Activated CD4-positive, alpha-beta T cell treated with anti-CD3 and anti-CD28 coated beads, Interleukin-2, amount 50 U/mL, for 4 hours (primary cell): ENCODE results near the gene ROBO2.

Experiments used
- DNase-seq, 2 experiments: peaks; one replicate each; pipeline ENCODE4 v3.0.0-alpha.2; 2020

Gene ROBO2

DNA sequence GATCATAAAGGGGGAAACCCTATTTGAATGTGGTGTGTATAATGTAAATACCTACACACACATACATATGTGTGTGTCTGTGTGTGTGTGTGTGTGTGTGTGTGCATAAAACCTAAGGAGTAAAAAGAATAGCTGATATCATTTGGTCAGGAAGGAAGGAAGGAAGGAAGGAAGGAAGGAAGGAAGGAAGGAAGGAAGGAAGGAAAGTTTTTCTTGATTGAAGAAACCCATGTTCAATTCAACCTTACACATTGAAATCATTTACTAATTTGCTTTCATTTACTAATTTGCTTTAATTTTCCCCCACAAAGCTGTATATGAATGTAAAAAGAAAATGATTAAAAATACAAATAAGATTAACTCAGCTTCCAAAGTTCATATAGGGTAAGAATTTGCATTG is 386.6 kb downstream of the ROBO2 start:
- DNase-seq = no peak

DNA sequence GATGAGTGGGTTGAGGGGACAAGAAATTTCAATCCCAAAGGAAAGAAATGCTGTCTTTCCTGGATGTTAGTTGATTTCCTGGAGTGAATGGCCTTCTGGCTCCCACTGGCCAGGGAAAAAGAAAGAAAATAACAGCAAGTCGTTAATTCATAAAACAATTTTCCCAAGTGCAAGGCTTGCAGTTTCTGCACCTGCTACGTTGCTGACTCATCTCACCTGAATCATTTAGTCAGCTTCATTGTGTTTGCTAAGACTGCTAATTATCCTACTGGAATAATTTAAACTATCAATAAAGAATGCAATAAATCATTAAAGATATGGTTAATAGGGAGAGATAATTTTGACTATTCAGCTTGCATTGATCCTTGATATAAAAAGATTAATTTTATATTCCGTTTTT is 387.6 kb downstream of the ROBO2 start:
- DNase-seq = no peak

DNA sequence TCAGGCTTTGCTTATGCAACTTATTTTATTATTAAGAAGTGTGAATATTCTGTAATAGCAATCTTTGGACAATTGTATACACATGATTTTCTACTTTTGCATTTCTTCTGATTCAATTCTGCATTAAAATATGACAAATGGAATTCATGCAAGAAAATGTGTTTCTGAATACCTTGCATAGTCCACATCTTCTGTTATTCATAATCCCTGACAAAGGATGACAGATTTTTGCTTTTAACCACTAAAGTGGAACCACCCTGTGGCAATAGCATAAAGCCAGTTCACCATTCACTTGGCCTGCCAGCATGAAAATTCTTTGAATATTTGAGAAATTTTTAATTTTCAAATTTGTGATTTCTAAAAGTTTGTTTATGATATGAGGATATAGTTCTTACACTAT is 397.0 kb downstream of the ROBO2 start:
- no peak for DNase-seq

DNA sequence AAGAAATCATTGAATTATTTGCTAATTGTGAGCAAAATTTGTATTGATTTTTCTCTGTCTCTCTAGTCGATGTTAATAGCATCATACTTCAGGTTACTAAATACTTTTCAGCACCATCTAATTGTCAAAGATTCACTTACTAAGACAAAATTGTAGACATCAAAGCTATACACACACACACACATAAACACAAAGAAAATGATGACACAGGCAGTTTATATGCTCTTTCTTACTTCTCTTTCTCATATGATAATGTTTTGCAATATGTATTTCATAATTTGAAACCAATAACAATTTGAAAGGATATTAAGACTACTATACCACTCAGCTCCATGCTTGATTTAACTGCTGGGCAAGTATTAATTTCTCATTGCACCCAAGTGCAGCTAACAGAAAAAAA is 406.2 kb downstream of the ROBO2 start:
- no peak for DNase-seq

DNA sequence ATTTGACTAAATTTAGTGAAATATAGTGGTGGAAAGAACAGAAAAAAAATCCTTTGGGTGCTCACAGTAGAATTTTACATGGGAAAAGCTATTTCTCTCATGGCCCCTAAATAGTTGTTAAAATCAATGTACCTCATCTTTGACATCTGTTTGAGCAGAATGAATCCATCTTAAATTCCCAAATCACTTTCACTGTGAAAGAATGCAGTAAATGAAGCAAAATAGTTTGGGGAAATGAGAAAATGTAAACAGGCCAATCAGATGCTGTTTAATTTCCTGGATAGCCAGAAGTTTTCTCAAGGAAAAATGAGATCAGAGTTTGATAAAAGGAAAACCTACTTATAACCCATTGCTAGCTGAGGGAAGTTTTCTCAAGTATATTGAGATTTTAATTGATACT is 406.9 kb downstream of the ROBO2 start:
- no peak for DNase-seq

DNA sequence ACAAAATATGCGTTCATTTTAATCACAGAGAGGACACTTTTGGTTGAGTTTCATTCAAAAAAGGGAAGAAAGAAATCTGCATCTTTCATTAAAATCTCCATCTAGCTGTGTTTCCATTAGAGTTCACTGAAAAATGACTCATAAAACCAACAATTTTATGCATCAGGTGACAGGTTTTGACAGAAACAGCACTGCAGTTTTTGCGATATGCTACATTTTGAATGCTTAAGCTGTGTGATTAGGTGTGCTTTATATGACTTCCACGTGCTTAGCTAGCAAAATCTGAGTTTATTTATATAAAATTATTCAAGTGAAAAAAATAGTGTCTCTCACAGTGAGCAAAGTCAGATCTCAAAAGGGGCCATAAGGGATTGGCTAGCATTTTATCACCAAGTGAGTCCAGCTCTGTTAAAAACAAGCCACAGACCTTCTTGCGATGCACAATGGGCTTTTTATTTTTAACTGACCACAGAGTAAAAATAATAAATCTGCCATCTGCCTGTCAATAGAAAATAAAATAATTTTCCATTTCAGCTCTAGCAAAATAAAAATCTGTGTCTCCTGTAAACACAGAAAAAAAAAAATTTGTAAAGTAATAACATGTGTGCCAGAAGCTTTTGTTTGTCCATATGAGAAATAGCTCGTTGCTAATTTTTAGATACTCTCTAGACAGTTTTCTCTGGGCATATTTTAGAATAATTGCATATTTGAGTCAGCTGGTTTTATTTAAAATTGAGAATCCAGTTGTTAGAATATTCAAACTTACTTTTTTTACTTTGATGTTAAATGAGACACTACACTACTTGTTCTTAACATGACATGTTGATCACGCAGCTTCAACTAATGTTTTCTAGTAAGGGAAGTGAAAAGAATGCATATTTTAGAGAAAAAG is 409.8 kb downstream of the ROBO2 start:
- DNase-seq = no peak

DNA sequence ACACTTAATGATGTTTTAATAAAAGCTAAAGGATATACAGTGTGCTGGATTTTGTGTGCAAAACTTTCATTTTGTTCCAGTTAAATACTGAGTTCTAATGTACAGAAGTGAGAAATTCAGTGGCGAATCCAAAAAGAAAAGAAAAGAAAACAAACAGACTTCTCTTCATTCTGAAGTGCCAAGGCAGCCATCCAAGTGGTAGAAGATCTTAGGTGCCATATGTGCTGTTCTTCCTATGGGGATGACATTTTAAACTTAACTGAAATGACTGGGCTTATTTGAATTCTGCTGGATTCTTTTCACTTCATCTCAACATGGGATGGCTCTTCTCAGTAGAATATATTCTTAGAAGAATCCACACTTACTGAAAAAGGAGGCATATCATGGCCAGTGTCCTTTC is 416.5 kb downstream of the ROBO2 start:
- DNase-seq = no peak

DNA sequence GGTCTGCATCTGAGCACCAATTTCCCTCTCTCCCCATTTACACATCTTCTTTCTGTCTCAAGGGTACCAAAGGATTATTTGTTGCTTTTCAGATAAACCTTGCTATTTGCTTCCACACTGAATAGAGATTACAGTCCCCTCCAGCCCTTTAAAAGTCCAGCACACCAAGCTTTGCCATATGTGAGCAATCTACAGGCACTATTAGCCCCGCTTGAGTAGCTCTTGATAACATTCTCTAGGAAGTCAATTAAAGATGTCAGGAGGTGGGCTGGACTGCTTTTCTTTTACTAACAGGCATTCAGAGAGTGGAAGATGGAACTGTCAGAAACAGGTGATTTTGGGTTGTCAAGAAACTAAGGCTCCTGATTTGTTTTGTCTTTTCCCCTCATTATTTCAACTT is 417.0 kb downstream of the ROBO2 start:
- DNase-seq = no peak

DNA sequence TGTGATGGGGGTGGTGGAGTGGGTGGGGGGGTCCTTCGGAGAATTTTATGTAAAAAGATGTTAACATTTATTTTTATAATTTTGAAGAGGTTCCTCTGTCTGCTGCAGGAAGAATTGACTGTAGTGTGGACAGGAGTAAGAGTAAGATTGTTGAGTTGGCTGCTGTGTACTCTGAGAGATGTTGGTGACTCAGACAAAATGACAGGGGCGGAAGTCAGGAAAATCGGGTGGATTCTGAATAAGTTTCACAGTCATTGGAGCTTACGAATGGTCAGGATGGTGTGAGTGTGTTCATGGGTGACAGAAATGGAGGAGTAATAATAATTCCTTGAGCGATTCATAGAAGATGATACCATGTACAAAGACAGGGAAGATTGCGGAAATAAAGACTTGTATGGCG is 420.0 kb downstream of the ROBO2 start:
- no peak for DNase-seq

DNA sequence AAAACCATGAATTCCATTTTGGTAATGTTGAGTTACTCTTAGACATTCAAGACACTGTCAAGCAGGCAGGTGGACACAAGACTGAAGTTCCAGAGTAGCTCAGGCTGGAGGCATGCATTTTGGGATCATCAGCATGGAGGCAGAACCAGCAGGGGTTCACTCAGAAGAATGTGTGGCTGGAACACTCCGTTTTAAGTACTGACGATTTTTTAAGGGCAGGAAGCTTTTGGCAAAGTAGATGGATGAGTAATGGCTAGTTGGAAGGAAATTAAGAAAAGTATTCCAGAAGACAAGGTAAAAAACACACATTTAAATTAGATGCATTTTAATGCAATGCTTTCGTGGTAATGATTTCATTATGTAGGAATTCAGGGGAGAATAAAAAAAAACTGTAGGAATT is 420.4 kb downstream of the ROBO2 start:
- DNase-seq = no peak

DNA sequence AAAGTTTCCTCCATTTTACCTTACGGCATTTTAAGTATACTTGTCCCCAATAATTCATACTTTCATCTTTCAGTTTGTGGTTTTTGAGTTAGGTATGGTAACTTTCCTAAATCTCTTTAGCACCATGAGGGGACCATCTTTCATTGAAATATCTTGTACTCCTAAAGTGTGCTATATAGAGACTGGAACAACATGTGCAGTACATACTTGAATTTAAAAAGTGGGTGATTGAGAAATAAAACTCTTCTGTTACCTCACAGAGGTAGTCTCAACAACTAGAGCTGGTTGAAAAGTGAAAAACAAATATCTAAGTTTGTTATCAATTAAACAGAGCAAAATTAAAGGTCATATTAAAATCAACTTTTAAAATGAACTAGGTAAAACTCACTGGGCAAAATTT is 423.1 kb downstream of the ROBO2 start:
- DNase-seq = no peak

DNA sequence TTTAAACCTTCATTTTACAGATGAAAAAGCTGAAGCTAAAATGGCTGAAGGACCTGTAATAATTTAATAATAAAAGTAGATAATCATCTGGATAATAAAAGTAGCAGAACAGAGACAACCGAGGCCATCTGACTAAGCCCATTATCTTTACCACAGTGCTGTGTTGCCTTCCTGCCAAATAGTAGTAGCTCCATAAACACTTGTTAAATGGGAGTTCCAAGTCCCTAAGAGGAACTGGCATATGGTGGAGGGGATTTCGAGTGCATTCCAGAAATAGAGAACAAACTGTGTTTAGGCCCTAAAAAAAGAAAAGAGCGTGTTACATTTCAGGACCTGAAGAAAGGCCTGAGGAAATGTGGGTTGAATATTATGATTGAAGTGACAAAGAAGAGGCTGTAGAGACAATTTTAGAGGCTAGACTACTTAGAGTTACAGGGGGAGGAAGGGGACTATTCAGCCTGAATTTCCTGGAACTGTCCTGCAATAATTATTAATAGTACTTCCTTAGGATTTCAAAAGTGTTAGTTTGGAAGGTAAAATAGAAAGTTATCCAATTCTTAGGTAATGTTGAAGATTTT is 424.3 kb downstream of the ROBO2 start:
- no peak for DNase-seq

DNA sequence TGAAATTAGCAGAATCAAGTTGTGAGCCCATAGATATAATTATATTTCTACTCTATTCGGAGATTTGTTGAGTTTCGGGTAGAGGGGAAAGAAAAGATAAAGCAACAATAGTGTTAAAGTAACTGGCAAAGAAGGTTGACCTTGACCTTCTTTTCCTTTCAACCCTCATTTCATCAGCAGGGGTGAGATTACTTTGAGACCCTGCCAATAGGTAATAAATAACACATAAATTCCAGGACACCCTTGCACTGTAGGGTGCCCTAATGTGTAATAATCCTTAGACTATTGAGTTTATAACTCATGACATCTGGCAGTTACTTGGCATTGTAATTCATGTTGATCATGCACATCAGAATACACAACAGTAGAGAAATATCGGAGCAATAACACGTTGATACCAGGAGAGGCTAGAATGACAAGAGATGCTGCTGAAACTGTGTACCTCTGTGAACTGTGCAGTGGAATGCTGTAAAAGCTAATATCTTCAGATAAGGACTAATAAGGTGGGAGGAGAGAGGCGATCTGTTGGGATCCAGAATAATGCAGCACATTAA is 426.7 kb downstream of the ROBO2 start:
- DNase-seq = no peak

DNA sequence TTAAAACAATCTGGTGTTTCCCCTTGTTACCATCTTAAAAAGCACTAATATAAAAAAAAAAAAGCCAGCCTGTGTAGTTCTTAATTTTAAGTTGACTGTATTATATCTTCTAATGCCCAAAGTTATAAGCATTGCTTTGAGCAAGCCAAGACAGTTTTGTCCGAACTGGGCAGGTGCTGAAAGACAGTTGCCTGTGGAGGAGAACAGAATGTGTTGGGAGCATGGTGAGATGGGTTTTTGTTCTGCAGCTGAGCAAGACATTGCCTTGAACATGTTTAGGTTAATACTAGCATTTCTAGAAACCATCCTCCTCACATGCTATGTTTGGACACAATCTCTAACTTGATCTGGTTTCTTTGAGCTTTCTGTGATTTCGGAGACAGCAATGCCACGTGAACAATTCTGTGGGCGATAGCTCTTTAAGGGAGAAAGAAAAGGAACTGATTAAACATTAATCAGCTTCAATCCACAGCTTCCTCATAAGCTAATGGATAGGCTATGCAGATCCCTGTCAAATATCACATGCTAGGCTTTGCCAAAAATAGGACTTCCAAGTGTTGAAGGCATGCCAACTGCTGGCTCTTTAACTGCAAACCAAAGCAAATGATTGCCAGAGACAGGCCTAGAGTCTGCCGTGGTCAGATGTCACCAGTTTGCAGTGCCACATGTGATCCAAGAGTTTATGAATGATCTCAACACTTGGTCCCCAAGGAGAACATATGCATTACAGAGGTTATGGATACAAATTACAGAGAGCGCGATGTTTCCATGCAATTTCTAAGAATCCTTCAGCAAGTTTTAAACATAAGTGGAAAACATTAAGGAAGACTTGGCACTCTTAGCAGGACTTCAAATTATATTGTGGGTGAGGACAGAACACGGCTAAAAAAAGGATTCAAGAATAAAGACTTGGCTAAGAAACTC is 428.1 kb downstream of the ROBO2 start:
- no peak for DNase-seq

DNA sequence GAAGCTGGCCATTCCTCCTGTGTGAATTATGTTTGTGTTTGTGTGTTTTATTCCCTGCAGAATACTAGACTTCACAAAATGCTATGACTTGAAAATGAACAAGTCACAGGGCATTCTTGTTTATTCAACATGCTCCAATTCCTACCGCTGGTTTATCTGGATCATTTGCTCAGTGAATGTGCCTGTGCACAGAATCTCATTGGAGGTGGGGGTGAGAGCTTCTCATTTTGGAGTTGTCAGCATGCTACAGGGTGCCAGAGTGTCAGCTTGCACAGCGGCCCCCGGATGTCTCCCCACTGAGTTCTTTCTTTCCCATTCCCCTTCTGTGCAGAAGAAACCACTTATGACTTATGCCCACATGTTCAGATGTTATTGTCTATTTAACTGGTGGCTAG is 428.7 kb downstream of the ROBO2 start:
- no peak for DNase-seq

DNA sequence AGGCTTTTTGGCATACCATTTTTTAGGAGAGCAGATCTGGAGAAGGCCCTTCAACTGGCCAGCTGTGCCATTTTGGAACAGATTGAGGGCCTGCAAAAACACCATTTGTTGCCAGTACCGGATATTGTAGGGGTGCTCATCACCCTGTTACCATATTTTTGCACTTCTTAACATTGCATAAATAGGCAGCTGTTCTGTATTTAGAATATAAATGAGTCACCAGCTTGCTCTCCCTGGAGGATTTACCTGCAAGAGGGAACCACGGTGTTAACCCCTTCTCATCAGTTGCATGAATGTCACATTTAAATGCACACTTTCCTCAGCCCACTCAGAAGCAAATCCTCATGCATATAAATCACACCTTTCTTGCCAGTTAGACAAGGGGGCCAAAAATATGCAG is 435.6 kb downstream of the ROBO2 start:
- no peak for DNase-seq

DNA sequence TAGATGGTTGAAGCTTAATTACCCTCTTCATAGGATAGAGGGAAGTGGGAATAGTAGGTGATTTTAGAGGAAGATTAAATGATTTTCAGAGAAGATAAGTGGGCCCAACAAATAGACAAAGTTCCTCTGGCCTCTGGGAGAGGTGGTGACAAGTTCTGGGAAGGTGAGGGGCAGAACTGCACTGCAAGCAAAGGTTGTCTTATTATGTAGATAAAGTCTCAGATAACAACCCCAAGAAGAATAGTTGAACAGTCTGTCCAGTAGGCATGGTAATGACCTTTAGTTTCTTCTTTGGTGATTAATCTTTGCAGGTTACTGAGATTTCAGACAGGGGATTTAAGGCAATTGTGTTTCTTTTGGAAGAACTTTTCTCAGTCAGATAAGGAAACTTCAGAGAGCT is 439.1 kb downstream of the ROBO2 start:
- no peak for DNase-seq

DNA sequence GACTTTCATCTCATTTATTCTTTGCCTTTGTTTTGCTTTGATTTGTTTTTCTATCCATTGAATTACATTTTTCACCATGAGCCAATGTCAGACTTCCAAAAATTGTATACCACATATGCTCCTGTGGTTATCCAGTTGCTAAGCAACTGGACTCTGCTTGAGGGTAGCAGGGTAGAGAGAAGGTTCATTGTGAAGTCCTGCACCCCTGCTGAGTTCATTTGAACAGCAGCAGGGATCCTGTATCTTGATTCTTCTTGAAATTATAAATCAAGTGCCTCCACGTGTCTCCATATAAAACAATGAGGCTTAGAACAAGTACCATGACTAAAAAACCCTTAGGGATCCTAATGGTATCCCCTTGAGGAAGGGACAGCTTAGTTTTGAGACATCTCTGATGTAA is 449.3 kb downstream of the ROBO2 start:
- DNase-seq = no peak

DNA sequence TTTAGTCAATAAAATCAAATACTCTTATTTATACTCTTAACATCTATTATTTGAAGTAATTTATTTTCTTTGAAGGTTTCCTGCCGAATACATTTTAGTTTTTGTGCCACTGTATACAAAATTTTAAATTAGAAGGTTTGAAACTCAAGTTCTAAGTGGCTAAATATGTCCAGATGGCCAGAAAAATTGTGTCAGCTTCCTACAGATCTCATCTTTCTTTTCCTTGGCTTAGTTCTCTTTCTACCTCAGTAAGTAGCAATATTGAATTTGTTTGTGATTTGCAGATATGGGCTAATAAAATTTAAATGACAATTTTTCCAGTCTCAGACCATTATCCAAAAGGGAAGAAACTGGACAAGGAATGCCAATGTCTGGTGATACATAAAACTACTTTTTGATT is 452.1 kb downstream of the ROBO2 start:
- DNase-seq = no peak

DNA sequence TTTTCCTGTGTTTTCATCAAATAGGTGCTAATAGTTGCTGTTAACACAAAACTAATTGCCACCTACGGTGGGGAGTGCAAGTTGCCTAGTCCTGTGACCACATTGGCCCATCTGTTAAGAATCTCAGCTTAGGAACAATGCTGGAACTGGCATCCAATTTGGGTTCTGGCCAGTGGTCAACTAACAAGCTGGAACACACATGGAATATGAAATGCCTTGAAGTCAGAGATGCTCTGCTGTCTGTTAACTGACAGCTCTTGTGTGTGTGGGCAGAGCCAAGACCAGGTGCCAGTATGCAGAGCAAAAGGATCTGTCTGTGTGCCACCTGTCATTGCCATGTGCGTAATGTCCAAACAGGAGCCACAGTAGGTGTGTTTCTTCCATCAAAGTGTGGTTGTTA is 460.8 kb downstream of the ROBO2 start:
- no peak for DNase-seq

DNA sequence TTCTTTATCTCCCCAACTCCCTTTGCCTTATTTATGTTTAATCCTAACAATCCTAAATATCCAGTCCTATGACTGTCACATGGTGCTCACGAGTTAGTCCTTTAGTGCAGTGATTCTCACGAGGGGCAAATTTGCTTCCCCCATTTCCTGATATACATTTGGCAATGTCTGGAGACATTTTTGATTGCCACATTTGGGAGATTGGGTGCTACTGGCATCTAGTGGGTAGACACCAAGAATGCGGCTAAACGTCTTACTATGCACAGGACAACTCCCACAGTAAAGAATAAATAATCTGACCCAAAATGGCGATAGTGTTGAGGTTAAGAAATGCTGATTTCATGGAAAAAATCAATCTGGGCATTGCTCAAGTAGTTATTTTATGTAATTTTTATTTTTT is 466.5 kb downstream of the ROBO2 start:
- DNase-seq = no peak

DNA sequence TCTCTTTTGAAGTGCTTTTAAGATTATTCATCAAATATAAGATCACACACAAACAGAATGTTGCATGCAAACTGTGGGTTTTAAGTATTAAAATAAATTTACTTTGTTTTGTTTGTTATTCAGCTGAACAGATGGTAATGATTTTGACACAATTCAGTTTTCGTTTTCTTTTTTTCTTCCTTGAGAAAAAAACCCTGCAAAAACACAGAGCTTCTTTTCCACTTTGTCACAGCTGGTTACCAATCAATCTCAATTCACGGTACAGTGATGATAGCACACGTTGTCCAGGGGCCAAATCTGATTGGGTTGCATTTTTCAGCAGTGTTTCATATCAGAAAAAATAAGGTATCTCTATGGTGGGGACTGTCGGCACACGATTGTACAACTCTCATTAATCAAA is 473.6 kb downstream of the ROBO2 start:
- DNase-seq = no peak

DNA sequence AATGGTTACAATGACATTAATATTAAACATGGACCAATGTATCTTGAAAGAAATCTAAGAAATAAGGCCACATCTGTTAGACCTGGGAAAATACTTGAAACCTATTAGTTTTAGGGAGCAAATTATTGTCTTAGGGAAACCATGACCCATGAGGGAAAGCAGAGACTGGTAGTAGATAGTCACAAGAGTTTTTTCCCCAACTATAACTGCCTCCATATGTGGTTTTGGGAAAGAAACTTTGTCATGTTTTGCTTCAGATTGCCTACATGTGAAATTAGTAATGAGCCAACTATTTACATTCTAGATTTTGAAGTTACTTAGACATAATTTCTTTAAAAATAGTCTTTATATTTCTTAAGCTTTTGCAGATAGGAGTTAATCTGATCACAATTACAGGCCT is 474.9 kb downstream of the ROBO2 start:
- DNase-seq = no peak

DNA sequence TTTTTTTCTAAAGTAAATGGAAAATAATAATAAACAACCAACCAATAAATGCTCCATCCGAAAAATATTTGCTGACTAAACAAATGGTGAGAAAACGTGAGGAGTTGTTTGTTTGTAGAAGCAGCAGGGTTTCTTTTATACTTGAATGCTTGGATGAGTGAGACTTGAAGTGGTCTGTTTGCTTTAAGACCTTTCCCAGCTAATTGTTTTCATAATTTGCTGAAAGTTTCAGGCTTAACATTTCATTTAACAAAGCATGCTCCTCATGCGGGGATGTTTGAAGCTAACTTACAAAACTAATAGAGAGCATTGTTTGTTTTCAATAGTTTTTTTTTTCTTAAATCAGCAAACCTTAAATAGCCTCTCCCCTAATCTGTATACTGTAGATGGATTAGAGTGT is 484.6 kb downstream of the ROBO2 start:
- DNase-seq = no peak
